HG03135 (cell line): Measurements from ENCODE around the gene MPZL1.

ENCODE experiments used
- ATAC-seq: cut with Tn5 transposase; IDR thresholded peaks from one replicate; pipeline ENCODE4 v1.9.1; 2021; ENCODE audit warnings: mild to moderate bottlenecking, moderate library complexity; ENCODE audit not compliant: unreplicated experiment

The MPZL1 gene

DNA sequence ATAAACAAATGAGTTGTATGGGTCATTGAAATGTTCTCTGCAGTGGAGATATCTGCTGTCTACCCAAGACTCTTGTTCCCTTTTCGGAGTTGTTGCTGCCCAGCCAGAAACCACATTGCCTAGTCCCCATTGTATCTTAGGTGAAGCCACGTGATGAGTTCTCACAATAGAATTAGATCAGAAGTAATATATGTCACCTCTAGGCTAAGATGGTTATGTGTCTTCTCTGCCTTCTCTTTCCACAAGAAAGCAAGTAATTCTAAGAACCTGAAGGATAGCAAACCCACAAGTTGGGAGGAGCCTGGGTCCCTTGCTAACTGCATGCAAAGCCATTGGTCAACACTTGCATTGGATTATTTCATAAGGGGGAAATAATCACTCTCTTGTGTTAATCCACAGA is 115.5 kb downstream of the MPZL1 start:
- ATAC-seq = no peak

DNA sequence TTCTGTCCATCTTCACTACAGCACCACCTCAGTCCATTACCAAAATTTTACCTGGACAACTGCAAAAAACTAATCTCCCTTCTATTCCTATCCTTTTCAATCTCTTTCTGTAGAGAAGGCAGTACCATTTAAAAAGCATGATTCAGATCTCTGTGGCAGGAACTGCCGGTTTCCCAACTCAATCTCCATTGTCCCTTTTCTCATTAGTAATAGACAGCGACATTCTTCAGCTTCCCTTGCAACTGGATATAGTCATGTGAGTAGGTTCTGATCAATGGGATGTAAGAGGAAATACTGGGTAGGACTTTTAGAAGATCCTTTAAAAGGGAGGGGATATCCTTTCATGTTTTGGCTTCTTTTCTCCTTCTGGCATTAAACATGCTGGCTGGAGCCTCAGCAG is 117.2 kb downstream of the MPZL1 start:
- ATAC-seq = no peak
